ENCODE data around the gene SPIRE1. TPM values are rescaled to one million over a fixed set of nuclear protein-coding genes. Genes with fewer than 3 reads are reported as not detected.

The SPIRE1 gene
- total RNA-seq, 6 donors from 2014 or later: 33.9 to 76.7 (median 59.6) TPM

GRCh38 chr18:12534820-12535219 is 123.1 kb downstream of the SPIRE1 start:
- DNase-seq (no peak), ATAC-seq (ENCODE audit: low FRiP score in 2 of 2) (no peak)
- WGBS, 2 donors: 97 to 100% methylated on average over 2 of the region's 2 CpGs

GRCh38 chr18:12532661-12533060 is 125.2 kb downstream of the SPIRE1 start:
- no peak for DNase-seq
- no peak for ATAC-seq (ENCODE audit: low FRiP score in 2 of 2)
- no peak overlapping the region for H3K27ac ChIP-seq
- 74 to 76% methylated on average over 3 of the region's 3 CpGs for WGBS, 2 donors
- H3K4me3 ChIP-seq: no peak overlapping the region
- no peaks in the 10 kb centered on the region for H3K4me1 ChIP-seq
- no peaks in the 10 kb centered on the region for H3K36me3 ChIP-seq
- TF ChIP-seq POLR2A (IDR thresholded peaks at IDR 0.05) (no peak), EP300 (IDR thresholded peaks at IDR 0.05) (no peak), POLR2AphosphoS5 (IDR thresholded peaks at IDR 0.05) (no peak), CTCF (IDR thresholded peaks at IDR 0.05) (no peak)
- no peaks in the 10 kb centered on the region for H3K9me3 ChIP-seq
- no peaks in the 10 kb centered on the region for H3K27me3 ChIP-seq

More at GRCh38 chr18:12534820-12535219, 123.1 kb downstream of the SPIRE1 start:
- TF ChIP-seq CTCF (IDR thresholded peaks at IDR 0.05): no peak
- no peak for TF ChIP-seq POLR2A (IDR thresholded peaks at IDR 0.05)
- TF ChIP-seq POLR2AphosphoS5 (IDR thresholded peaks at IDR 0.05): no peak
- no peak for TF ChIP-seq EP300 (IDR thresholded peaks at IDR 0.05)
- H3K9me3 ChIP-seq: no peaks in the 10 kb centered on the region
- H3K36me3 ChIP-seq: no peaks in the 10 kb centered on the region
- no peaks in the 10 kb centered on the region for H3K27me3 ChIP-seq
- no peak overlapping the region for H3K4me3 ChIP-seq
- no peak overlapping the region for H3K27ac ChIP-seq
- H3K4me1 ChIP-seq: no peaks in the 10 kb centered on the region

- Histone ChIP-seq H3K4me1 (no peaks in the 10 kb centered on the region), H3K9me3 (no peaks in the 10 kb centered on the region), H3K4me3 (no peak overlapping the region), H3K27me3 (no peaks in the 10 kb centered on the region), H3K36me3 (no peaks in the 10 kb centered on the region), H3K27ac (no peak overlapping the region)
- no peak for DNase-seq
- WGBS, 2 donors: 48 to 54% methylated on average over 1 of the region's 1 CpG
- ATAC-seq (ENCODE audit: low FRiP score in 2 of 2): no peak
- no peak for TF ChIP-seq POLR2AphosphoS5 (IDR thresholded peaks at IDR 0.05)
- no peak for TF ChIP-seq POLR2A (IDR thresholded peaks at IDR 0.05)
- TF ChIP-seq EP300 (IDR thresholded peaks at IDR 0.05): no peak
- TF ChIP-seq CTCF (IDR thresholded peaks at IDR 0.05): no peak
Measured at GRCh38 chr18:12531749-12532148, 126.2 kb downstream of the SPIRE1 start.

- ATAC-seq (ENCODE audit: low FRiP score in 2 of 2) (no peak), DNase-seq (no peak)
- WGBS, 2 donors: 80 to 82% methylated on average over 5 of the region's 5 CpGs
- no peak overlapping the region for H3K4me3 ChIP-seq
- peaks cover 0 to 4% (median 0%) of the 10 kb centered on the region in 4 donors for H3K4me1 ChIP-seq
- H3K9me3 ChIP-seq: no peaks in the 10 kb centered on the region
- no peaks in the 10 kb centered on the region for H3K36me3 ChIP-seq
- no peak for TF ChIP-seq CTCF (IDR thresholded peaks at IDR 0.05)
- no peak overlapping the region for H3K27ac ChIP-seq
- H3K27me3 ChIP-seq: no peaks in the 10 kb centered on the region
Measured at GRCh38 chr18:12520442-12520992, 137.4 kb downstream of the SPIRE1 start.

GRCh38 chr18:12518832-12519531 is 138.9 kb downstream of the SPIRE1 start:
- 94% methylated on average over 6 of the region's 6 CpGs for WGBS, 2 donors
- peaks cover 0 to 6% (median 0%) of the 10 kb centered on the region in 4 donors for H3K4me1 ChIP-seq
- no peaks in the 10 kb centered on the region for H3K27me3 ChIP-seq
- H3K9me3 ChIP-seq: no peaks in the 10 kb centered on the region
- DNase-seq (no peak), ATAC-seq (ENCODE audit: low FRiP score in 2 of 2) (no peak)
- H3K4me3 ChIP-seq: no peak overlapping the region
- no peaks in the 10 kb centered on the region for H3K36me3 ChIP-seq
- no peak overlapping the region for H3K27ac ChIP-seq
- TF ChIP-seq POLR2AphosphoS5 (IDR thresholded peaks at IDR 0.05): no peak
- TF ChIP-seq POLR2A (IDR thresholded peaks at IDR 0.05): no peak
- TF ChIP-seq CTCF (IDR thresholded peaks at IDR 0.05): no peak
- TF ChIP-seq EP300 (IDR thresholded peaks at IDR 0.05): no peak
